Liver (tissue), 9 donors: ENCODE measurements around the gene SGCG. TPM values are rescaled to one million over a fixed set of nuclear protein-coding genes. Genes with fewer than 3 reads are reported as not detected.
"Not testable (repeated sequence)": the region's sequence is repeated elsewhere in the genome, so short reads cannot be mapped to it uniquely, and the experiment has no call there.

Experiments used
- DNase-seq: peaks from one replicate; pipeline ENCODE4 v3.0.0-alpha.2; 2017; ENCODE audit warnings: low spot score
- H3K27ac ChIP-seq, 2 donors: one replicate each; pipeline ENCODE4 v1.7.0; 2013; ENCODE audit warnings: inconsistent platforms in 2 of 2, low read length in 2 of 2, control low read depth in 1 of 2, low read depth in 1 of 2, mild to moderate bottlenecking in 1 of 2
- H3K27me3 ChIP-seq, 4 donors: one replicate each; pipeline versions ENCODE4 v1.6.1 to v1.7.0; 2013; ENCODE audit warnings: low read length in 3 of 4, inconsistent platforms in 1 of 4, mild to moderate bottlenecking in 1 of 4, moderate library complexity in 1 of 4; ENCODE audit not compliant: control insufficient read depth in 4 of 4, insufficient read depth in 4 of 4
- H3K36me3 ChIP-seq, 4 donors: one replicate each; pipeline versions ENCODE4 v1.6.1 to v1.7.0; 2013; ENCODE audit warnings: low read length in 3 of 4, mild to moderate bottlenecking in 3 of 4, low read depth in 1 of 4, moderate library complexity in 1 of 4; ENCODE audit not compliant: control insufficient read depth in 4 of 4, insufficient read depth in 3 of 4
- H3K4me1 ChIP-seq, 4 donors: one replicate each; pipeline versions ENCODE4 v1.6.1 to v1.7.0; 2013; ENCODE audit warnings: low read length in 3 of 4, mild to moderate bottlenecking in 3 of 4, moderate library complexity in 1 of 4; ENCODE audit not compliant: control insufficient read depth in 4 of 4, insufficient read depth in 4 of 4
- H3K4me3 ChIP-seq, 3 donors: one replicate each; pipeline versions ENCODE4 v1.6.1 to v1.7.0; 2013; ENCODE audit warnings: low read length in 3 of 3, control low read depth in 1 of 3, low read depth in 1 of 3, mild to moderate bottlenecking in 1 of 3
- H3K9ac ChIP-seq, 2 donors: one replicate each; pipeline ENCODE4 v1.7.0; 2013; ENCODE audit warnings: low read length in 2 of 2, mild to moderate bottlenecking in 2 of 2, moderate library complexity in 2 of 2, control low read depth in 1 of 2, low read depth in 1 of 2
- H3K9me3 ChIP-seq, 4 donors: one replicate each; pipeline versions ENCODE4 v1.6.1 to v1.7.0; 2013; ENCODE audit warnings: low read length in 3 of 4; ENCODE audit not compliant: control insufficient read depth in 4 of 4
- CTCF ChIP-seq: fragments of 150-350 bp; IDR thresholded peaks from 2 replicates; pipeline ENCODE4 v1.5.1; 2017; ENCODE audit warnings: improper control_type of control experiment, low read depth, low read length; ENCODE audit not compliant: missing input control
- EGR1 ChIP-seq, 2 donors: IDR thresholded peaks; 2 replicates each; pipeline ENCODE4 v1.6.1; 2016 to 2018; ENCODE audit warnings: antibody characterized with exemption in 2 of 2, low read depth in 2 of 2
- FOXA1 ChIP-seq: IDR thresholded peaks from 2 replicates; pipeline ENCODE4 v1.6.1; 2016; ENCODE audit warnings: antibody characterized with exemption
- FOXA2 ChIP-seq: IDR thresholded peaks from 2 replicates; pipeline ENCODE4 v1.6.1; 2016; ENCODE audit warnings: antibody characterized with exemption
- GABPA ChIP-seq, 2 donors: IDR thresholded peaks in 1 of 2; conservative IDR thresholded peaks in 1 of 2; 2 replicates each; pipeline ENCODE4 v1.6.1; 2016; ENCODE audit warnings: antibody characterized with exemption in 2 of 2, mild to moderate bottlenecking in 1 of 2, moderate library complexity in 1 of 2
- HNF4A ChIP-seq, 2 donors: conservative IDR thresholded peaks; 2 replicates each; pipeline ENCODE4 v1.6.1; 2016; ENCODE audit warnings: antibody characterized with exemption in 2 of 2, mild to moderate bottlenecking in 2 of 2
- HNF4G ChIP-seq: IDR thresholded peaks from 2 replicates; pipeline ENCODE4 v1.6.1; 2016; ENCODE audit warnings: antibody characterized with exemption
- JUND ChIP-seq, 2 donors: IDR thresholded peaks; 2 replicates each; pipeline ENCODE4 v1.6.1; 2016; ENCODE audit warnings: antibody characterized with exemption in 2 of 2
- NR2F2 ChIP-seq: IDR thresholded peaks from 2 replicates; pipeline ENCODE4 v1.6.1; 2016; ENCODE audit warnings: antibody characterized with exemption
- RAD21 ChIP-seq, 2 donors: IDR thresholded peaks; 2 replicates each; pipeline ENCODE4 v1.6.1; 2016; ENCODE audit warnings: antibody characterized with exemption in 2 of 2, mild to moderate bottlenecking in 2 of 2
- RXRA ChIP-seq, 2 donors: IDR thresholded peaks; 2 replicates each; pipeline ENCODE4 v1.6.1; 2017 to 2018; ENCODE audit warnings: antibody characterized with exemption in 2 of 2, mild to moderate bottlenecking in 1 of 2
- SP1 ChIP-seq: IDR thresholded peaks from 2 replicates; pipeline ENCODE4 v1.6.1; 2018; ENCODE audit warnings: antibody characterized with exemption, mild to moderate bottlenecking
- TAF1 ChIP-seq: conservative IDR thresholded peaks from 2 replicates; pipeline ENCODE4 v1.6.1; 2016; ENCODE audit warnings: antibody characterized with exemption, mild to moderate bottlenecking
- YY1 ChIP-seq: IDR thresholded peaks from 2 replicates; pipeline ENCODE4 v1.6.1; 2016; ENCODE audit warnings: antibody characterized with exemption, mild to moderate bottlenecking
- WGBS: extraction: QIAGEN DNeasy Blood & Tissue Kit; methylation state at CpG from one replicate; pipeline ENCODE4 v1.1.7; 2013; 5-methylcytosine and 5-hydroxymethylcytosine counted together
- polyA plus RNA-seq, 2 donors: library from polyadenylated mRNA; stranded (reverse) in 1 of 2; unstranded in 1 of 2; fragments of 200-250 nt in 1 of 2; fragments of >200 nt in 1 of 2; fragmentation: Nextera tagmentation in 1 of 2; extraction: Ambion mirVana in 1 of 2; gene quantifications; one replicate each; pipeline versions ENCODE4 v1.2.1 to v1.2.3, GENCODE V29; 2013 to 2015
- total RNA-seq, 2 donors: library from RNA; depleted of rRNA; stranded (reverse); fragments of >200 nt; gene quantifications; one replicate each; pipeline ENCODE4 v1.2.3, GENCODE V29; 2014
- TF ChIP-seq, protein P1 (sequence below): IDR thresholded peaks from 2 replicates; pipeline ENCODE4 v1.6.1; 2016; ENCODE audit warnings: antibody characterized with exemption
- TF ChIP-seq, protein P2 (sequence below): IDR thresholded peaks from 2 replicates; pipeline ENCODE4 v1.6.1; 2016; ENCODE audit warnings: antibody characterized with exemption
- TF ChIP-seq, protein P3 (sequence below): IDR thresholded peaks from 2 replicates; pipeline ENCODE4 v1.6.1; 2016; ENCODE audit warnings: antibody characterized with exemption
- TF ChIP-seq, protein P4 (sequence below): IDR thresholded peaks from 2 replicates; pipeline ENCODE4 v1.6.1; 2016; ENCODE audit warnings: antibody characterized with exemption, mild to moderate bottlenecking
- donor health status: healthy.
- donor health status: healthy.
- donor health status: healthy.
- donor health status: healthy.
- donor health status: healthy.

SGCG gene
- total and polyA plus RNA-seq, 4 donors, result not detected

DNA sequence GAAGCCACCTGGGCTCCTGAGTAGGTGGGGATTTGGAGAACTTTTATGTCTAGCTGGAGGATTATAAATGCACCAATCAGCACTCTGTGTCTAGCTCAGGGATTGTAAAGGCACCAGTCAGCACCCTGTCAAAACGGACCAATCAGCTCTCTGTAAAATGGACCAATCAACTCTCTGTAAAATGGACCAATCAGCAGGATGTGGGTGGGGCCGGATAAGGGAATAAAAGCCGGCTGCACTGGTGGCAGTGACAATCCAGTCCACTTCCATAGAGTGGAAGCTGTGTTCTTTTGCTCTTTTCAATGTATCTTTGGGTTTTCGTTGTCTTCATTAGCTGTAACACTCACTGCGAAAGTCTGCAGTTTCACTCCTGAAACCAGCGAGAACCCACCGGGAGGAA is 38.2 kb upstream of the SGCG start:
- H3K9me3 ChIP-seq, H3K36me3 ChIP-seq, H3K27ac ChIP-seq, DNase-seq, H3K4me3 ChIP-seq, H3K4me1 ChIP-seq, H3K27me3 ChIP-seq, H3K9ac ChIP-seq: not testable (repeated sequence)
- WGBS, result 76% methylated on average over 7 of the region's 7 CpGs

GRCh38 chr13:23144431-23144830 is 36.3 kb upstream of the SGCG start:
- Histone ChIP-seq H3K27ac (no peak overlapping the region), H3K27me3 (peaks cover 0 to 3% (median 0%) of the 10 kb centered on the region in 4 donors), H3K4me3 (no peak overlapping the region), H3K9ac (no peak overlapping the region), H3K9me3 (peaks cover 0 to 5% (median 0%) of the 10 kb centered on the region in 4 donors), H3K36me3 (no peaks in the 10 kb centered on the region), H3K4me1 (no peaks in the 10 kb centered on the region)
- no peak for DNase-seq
- TF ChIP-seq, protein P1, sequence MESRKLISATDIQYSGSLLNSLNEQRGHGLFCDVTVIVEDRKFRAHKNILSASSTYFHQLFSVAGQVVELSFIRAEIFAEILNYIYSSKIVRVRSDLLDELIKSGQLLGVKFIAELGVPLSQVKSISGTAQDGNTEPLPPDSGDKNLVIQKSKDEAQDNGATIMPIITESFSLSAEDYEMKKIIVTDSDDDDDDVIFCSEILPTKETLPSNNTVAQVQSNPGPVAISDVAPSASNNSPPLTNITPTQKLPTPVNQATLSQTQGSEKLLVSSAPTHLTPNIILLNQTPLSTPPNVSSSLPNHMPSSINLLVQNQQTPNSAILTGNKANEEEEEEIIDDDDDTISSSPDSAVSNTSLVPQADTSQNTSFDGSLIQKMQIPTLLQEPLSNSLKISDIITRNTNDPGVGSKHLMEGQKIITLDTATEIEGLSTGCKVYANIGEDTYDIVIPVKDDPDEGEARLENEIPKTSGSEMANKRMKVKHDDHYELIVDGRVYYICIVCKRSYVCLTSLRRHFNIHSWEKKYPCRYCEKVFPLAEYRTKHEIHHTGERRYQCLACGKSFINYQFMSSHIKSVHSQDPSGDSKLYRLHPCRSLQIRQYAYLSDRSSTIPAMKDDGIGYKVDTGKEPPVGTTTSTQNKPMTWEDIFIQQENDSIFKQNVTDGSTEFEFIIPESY, result no peak
- TF ChIP-seq, protein P2, sequence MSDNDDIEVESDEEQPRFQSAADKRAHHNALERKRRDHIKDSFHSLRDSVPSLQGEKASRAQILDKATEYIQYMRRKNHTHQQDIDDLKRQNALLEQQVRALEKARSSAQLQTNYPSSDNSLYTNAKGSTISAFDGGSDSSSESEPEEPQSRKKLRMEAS, result no peak
- TF ChIP-seq FOXA2 (no peak), JUND (IDR thresholded peaks at IDR 0.05) (no peak), FOXA1 (no peak), HNF4A (conservative IDR thresholded peaks at IDR 0.05) (no peak), CTCF (no peak), HNF4G (no peak), NR2F2 (no peak), TAF1 (no peak), GABPA (IDR thresholded peaks at IDR 0.05 in 1 of 2, conservative IDR thresholded peaks at IDR 0.05 in 1 of 2) (no peak), RXRA (IDR thresholded peaks at IDR 0.05) (no peak), YY1 (no peak), EGR1 (IDR thresholded peaks at IDR 0.05; ENCODE audit: low read depth in 2 of 2) (no peak), RAD21 (IDR thresholded peaks at IDR 0.05) (no peak), SP1 (no peak)
- TF ChIP-seq, protein P3, sequence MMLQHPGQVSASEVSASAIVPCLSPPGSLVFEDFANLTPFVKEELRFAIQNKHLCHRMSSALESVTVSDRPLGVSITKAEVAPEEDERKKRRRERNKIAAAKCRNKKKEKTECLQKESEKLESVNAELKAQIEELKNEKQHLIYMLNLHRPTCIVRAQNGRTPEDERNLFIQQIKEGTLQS, result no peak
- TF ChIP-seq, protein P4, sequence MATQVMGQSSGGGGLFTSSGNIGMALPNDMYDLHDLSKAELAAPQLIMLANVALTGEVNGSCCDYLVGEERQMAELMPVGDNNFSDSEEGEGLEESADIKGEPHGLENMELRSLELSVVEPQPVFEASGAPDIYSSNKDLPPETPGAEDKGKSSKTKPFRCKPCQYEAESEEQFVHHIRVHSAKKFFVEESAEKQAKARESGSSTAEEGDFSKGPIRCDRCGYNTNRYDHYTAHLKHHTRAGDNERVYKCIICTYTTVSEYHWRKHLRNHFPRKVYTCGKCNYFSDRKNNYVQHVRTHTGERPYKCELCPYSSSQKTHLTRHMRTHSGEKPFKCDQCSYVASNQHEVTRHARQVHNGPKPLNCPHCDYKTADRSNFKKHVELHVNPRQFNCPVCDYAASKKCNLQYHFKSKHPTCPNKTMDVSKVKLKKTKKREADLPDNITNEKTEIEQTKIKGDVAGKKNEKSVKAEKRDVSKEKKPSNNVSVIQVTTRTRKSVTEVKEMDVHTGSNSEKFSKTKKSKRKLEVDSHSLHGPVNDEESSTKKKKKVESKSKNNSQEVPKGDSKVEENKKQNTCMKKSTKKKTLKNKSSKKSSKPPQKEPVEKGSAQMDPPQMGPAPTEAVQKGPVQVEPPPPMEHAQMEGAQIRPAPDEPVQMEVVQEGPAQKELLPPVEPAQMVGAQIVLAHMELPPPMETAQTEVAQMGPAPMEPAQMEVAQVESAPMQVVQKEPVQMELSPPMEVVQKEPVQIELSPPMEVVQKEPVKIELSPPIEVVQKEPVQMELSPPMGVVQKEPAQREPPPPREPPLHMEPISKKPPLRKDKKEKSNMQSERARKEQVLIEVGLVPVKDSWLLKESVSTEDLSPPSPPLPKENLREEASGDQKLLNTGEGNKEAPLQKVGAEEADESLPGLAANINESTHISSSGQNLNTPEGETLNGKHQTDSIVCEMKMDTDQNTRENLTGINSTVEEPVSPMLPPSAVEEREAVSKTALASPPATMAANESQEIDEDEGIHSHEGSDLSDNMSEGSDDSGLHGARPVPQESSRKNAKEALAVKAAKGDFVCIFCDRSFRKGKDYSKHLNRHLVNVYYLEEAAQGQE, result no peak
- WGBS, result 73% methylated on average over 2 of the region's 2 CpGs
